Astrocyte (in vitro differentiated cells and primary cell): ENCODE measurements around the gene PPM1H. TPM values are rescaled to one million over a fixed set of nuclear protein-coding genes. Genes with fewer than 3 reads are reported as not detected.

Source experiments
- DNase-seq: peaks from one replicate; pipeline ENCODE4 v3.0.0-alpha.2; 2010; ENCODE audit warnings: low read depth
- FAIRE-seq: peaks from 2 replicates; lab custom pipeline; 2011; peaks lifted over from hg19 to GRCh38; lab: Jason Lieb, UNC
- H2AFZ ChIP-seq: 2 replicates; pipeline ENCODE4 v1.6.0; 2012; ENCODE audit warnings: low read depth, low read length, inconsistent platforms
- H3K27ac ChIP-seq: 2 replicates; pipeline ENCODE4 v1.5.1; 2011; ENCODE audit warnings: low read depth, low read length, inconsistent platforms
- H3K27me3 ChIP-seq: 2 replicates; pipeline ENCODE4 v1.6.0; 2011; ENCODE audit warnings: low read length, inconsistent platforms; ENCODE audit not compliant: insufficient read depth
- H3K36me3 ChIP-seq: 2 replicates; pipeline ENCODE4 v1.5.1; 2011; ENCODE audit warnings: low read length, inconsistent platforms; ENCODE audit not compliant: insufficient read depth
- H3K4me1 ChIP-seq: 2 replicates; pipeline ENCODE4 v1.5.1; 2011; ENCODE audit warnings: low read length, inconsistent platforms; ENCODE audit not compliant: insufficient read depth
- H3K4me2 ChIP-seq: 2 replicates; pipeline ENCODE4 v1.6.0; 2012; ENCODE audit warnings: low read length, inconsistent platforms
- H3K4me3 ChIP-seq: 2 replicates; pipeline ENCODE4 v1.5.1; 2011; ENCODE audit warnings: low read depth, mild to moderate bottlenecking, low read length, inconsistent platforms; ENCODE audit not compliant: insufficient read depth
- H3K79me2 ChIP-seq: 2 replicates; pipeline ENCODE4 v1.6.0; 2012; ENCODE audit warnings: mild to moderate bottlenecking, low read length, inconsistent platforms; ENCODE audit not compliant: insufficient read depth
- H3K9ac ChIP-seq: 2 replicates; pipeline ENCODE4 v1.6.0; 2012; ENCODE audit warnings: mild to moderate bottlenecking, low read length, inconsistent platforms
- H3K9me3 ChIP-seq: 2 replicates; pipeline ENCODE4 v1.5.1; 2012; ENCODE audit warnings: low read depth, mild to moderate bottlenecking, low read length, inconsistent platforms; ENCODE audit not compliant: insufficient read depth
- H4K20me1 ChIP-seq: 2 replicates; pipeline ENCODE4 v1.6.0; 2012; ENCODE audit warnings: low read length, inconsistent platforms; ENCODE audit not compliant: insufficient read depth
- H3K27ac Mint-ChIP-seq: one replicate; pipeline ENCODE4 v1.8.0; 2021; ENCODE audit warnings: mild to moderate bottlenecking, mixed read lengths; ENCODE audit not compliant: unreplicated experiment
- H3K27me3 Mint-ChIP-seq: one replicate; pipeline ENCODE4 v1.8.0; 2021; ENCODE audit warnings: low read depth, mixed read lengths; ENCODE audit not compliant: unreplicated experiment
- H3K36me3 Mint-ChIP-seq: one replicate; pipeline ENCODE4 v1.8.0; 2021; ENCODE audit warnings: low read depth, mixed read lengths; ENCODE audit not compliant: unreplicated experiment
- H3K4me1 Mint-ChIP-seq: one replicate; pipeline ENCODE4 v1.8.0; 2021; ENCODE audit warnings: low read depth, mixed read lengths; ENCODE audit not compliant: unreplicated experiment
- H3K4me3 Mint-ChIP-seq: one replicate; pipeline ENCODE4 v1.8.0; 2021; ENCODE audit warnings: mild to moderate bottlenecking, moderate library complexity, mixed read lengths; ENCODE audit not compliant: unreplicated experiment
- H3K9me3 Mint-ChIP-seq: one replicate; pipeline ENCODE4 v1.8.0; 2021; ENCODE audit warnings: mild to moderate bottlenecking, mixed read lengths; ENCODE audit not compliant: unreplicated experiment
- EZH2 ChIP-seq: IDR thresholded peaks from 2 replicates; pipeline ENCODE4 v1.6.1; 2012; ENCODE audit warnings: mild to moderate bottlenecking, low read length, inconsistent platforms; ENCODE audit not compliant: insufficient read depth
- total RNA-seq: library from RNA; stranded (reverse); gene quantifications from 2 replicates; pipeline ENCODE4 v1.2.1, GENCODE V29; 2021
- TF ChIP-seq, protein P1 (sequence below): IDR thresholded peaks from 2 replicates; pipeline ENCODE4 v1.5.1; 2011; ENCODE audit warnings: low read depth, mild to moderate bottlenecking, inconsistent platforms, low read length, moderate library complexity; ENCODE audit not compliant: insufficient read depth

The PPM1H gene
- total RNA-seq, 1 donor from 2014 or later = 7.8 TPM

DNA sequence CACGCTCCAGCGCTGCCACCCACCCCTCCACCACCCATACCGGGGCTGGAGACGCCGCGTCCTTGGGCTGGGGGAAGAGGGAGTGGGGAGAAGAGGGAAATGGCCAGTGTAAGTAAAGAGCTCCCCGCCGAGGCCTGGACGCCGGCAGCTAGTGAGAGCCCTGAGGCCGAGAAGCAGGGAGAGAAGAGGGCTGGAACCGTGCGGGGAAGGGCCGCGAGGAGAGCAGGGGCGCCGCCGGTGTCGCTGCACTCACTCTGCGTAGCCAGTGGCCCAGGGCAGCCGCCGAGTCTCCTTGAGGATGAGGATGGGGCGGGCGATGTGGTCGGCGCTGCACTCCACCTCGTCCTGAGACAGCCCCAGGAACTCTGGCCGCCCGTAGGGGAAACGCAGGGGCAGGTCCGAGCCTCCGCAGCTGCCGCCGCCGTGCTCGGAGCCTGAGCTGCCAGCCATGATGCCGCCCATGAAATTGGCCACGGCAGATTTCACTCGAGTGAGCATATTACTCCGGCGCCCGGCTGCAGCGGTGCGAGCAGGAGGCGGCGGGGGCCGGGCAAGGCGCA, 631 bp downstream of the PPM1H start:
- H3K79me2 ChIP-seq = no peaks in the 10 kb centered on the region
- H3K36me3 Mint-ChIP-seq = no peaks in the 10 kb centered on the region
- H3K4me2 ChIP-seq = peak overlapping the region; percentile 98
- TF ChIP-seq, protein P1, sequence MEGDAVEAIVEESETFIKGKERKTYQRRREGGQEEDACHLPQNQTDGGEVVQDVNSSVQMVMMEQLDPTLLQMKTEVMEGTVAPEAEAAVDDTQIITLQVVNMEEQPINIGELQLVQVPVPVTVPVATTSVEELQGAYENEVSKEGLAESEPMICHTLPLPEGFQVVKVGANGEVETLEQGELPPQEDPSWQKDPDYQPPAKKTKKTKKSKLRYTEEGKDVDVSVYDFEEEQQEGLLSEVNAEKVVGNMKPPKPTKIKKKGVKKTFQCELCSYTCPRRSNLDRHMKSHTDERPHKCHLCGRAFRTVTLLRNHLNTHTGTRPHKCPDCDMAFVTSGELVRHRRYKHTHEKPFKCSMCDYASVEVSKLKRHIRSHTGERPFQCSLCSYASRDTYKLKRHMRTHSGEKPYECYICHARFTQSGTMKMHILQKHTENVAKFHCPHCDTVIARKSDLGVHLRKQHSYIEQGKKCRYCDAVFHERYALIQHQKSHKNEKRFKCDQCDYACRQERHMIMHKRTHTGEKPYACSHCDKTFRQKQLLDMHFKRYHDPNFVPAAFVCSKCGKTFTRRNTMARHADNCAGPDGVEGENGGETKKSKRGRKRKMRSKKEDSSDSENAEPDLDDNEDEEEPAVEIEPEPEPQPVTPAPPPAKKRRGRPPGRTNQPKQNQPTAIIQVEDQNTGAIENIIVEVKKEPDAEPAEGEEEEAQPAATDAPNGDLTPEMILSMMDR = no peak
- no peaks in the 10 kb centered on the region for H3K9me3 Mint-ChIP-seq
- peaks cover 10% of the 10 kb centered on the region for H3K27me3 ChIP-seq
- peaks cover 14% of the 10 kb centered on the region for H3K4me1 ChIP-seq
- H2AFZ ChIP-seq = peak overlapping the region; percentile 93
- H3K27ac ChIP-seq = no peak overlapping the region
- DNase-seq (peak; percentile 8), FAIRE-seq (no peak)
- H3K9ac ChIP-seq = peak overlapping the region; percentile 74
- peak overlapping the region; percentile 93 for H3K4me3 Mint-ChIP-seq
- peak overlapping the region; percentile 26 for H3K27ac Mint-ChIP-seq
- peaks cover 12% of the 10 kb centered on the region for H3K4me1 Mint-ChIP-seq
- H3K27me3 Mint-ChIP-seq = peaks cover 2% of the 10 kb centered on the region
- no peaks in the 10 kb centered on the region for H3K9me3 ChIP-seq
- H3K36me3 ChIP-seq = no peaks in the 10 kb centered on the region
- H4K20me1 ChIP-seq = no peaks in the 10 kb centered on the region
- peak overlapping the region; percentile 69 for H3K4me3 ChIP-seq

DNA sequence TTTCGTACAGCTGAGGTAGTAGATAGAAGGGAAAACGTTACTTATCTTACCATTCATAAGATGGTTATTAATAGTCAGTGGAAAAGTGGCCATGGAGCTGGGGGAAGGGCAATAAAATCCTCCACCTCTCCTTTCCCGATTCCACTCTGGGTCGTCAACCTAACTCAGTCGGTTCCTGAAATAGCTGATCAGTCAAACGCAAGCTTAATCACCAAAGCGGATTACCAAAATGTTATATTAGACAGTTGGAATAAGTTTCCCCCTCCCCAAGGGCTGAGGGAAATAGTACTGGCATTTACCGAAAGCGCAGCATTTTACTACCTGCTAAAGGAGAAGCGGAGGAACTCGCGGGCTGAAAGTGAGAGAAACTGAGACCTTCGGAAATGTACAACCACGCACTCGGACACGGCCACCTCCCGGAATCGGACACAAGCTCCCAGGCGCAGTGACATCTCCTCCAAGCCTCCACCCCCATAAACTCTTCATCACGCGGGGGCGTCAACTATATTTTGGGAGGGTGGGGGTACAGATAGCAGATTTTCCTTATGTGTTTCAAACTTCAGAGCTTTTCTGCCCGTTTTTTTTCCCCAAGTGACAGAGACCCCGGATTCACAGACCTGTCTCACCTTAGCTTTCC, 1.2 kb downstream of the PPM1H start:
- Mint-ChIP-seq H3K36me3 (no peaks in the 10 kb centered on the region), H3K4me3 (peak overlapping the region; percentile 93), H3K27ac (no peak overlapping the region), H3K4me1 (peaks cover 12% of the 10 kb centered on the region), H3K27me3 (peaks cover 2% of the 10 kb centered on the region), H3K9me3 (no peaks in the 10 kb centered on the region)
- peaks cover 14% of the 10 kb centered on the region for H3K4me1 ChIP-seq
- no peak overlapping the region for H3K27ac ChIP-seq
- no peaks in the 10 kb centered on the region for H4K20me1 ChIP-seq
- peaks cover 10% of the 10 kb centered on the region for H3K27me3 ChIP-seq
- FAIRE-seq (no peak), DNase-seq (no peak)
- peak overlapping the region; percentile 69 for H3K4me3 ChIP-seq
- no peaks in the 10 kb centered on the region for H3K9me3 ChIP-seq
- TF ChIP-seq EZH2 = no peak
- TF ChIP-seq, protein P1 = no peak
- no peaks in the 10 kb centered on the region for H3K79me2 ChIP-seq
- H3K9ac ChIP-seq = peak overlapping the region; percentile 74
- peak overlapping the region; percentile 98 for H3K4me2 ChIP-seq
- H3K36me3 ChIP-seq = no peaks in the 10 kb centered on the region
- peak overlapping the region; percentile 93 for H2AFZ ChIP-seq

DNA sequence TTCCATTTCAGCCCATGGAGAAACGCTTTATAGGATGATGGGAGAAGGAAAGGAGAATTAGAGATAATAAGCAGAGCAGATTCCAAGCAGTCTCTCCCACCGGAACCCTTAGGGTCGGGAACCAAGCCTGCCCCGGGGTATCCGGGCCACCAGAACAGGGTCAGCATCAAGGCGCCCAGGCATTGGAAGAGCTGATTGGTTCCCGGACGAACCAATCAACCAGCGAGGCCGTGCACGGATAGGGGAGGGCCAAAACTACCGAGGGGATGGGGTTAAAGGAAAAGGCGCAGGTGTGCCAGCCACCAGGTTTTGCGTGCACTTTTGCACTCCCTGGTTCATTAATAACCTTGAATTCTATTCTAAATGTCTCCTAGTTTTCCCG, 1.7 kb downstream of the PPM1H start:
- Mint-ChIP-seq H3K36me3 (no peaks in the 10 kb centered on the region), H3K9me3 (no peaks in the 10 kb centered on the region), H3K27ac (no peak overlapping the region), H3K4me3 (peak overlapping the region; percentile 93), H3K4me1 (peaks cover 12% of the 10 kb centered on the region), H3K27me3 (peaks cover 2% of the 10 kb centered on the region)
- Histone ChIP-seq H3K4me3 (peak overlapping the region; percentile 69), H3K9ac (peak overlapping the region; percentile 74), H2AFZ (peak overlapping the region; percentile 93), H3K4me2 (peak overlapping the region; percentile 98), H3K27me3 (peaks cover 10% of the 10 kb centered on the region), H3K9me3 (no peaks in the 10 kb centered on the region), H3K36me3 (no peaks in the 10 kb centered on the region), H3K79me2 (no peaks in the 10 kb centered on the region), H3K4me1 (peaks cover 14% of the 10 kb centered on the region), H4K20me1 (no peaks in the 10 kb centered on the region), H3K27ac (no peak overlapping the region)
- FAIRE-seq = no peak
- TF ChIP-seq EZH2 = no peak
- TF ChIP-seq, protein P1 = no peak
- DNase-seq = no peak
